DOHH2 (cell line): ENCODE measurements around the gene OARD1.

Source experiments
- H3F3A ChIP-seq: fragments of 200-600 bp; sonication (generic), shearing (Covaris generic); 2 replicates; pipeline ENCODE4 v1.6.0; 2016; ENCODE audit warnings: antibody characterized with exemption, mild to moderate bottlenecking; ENCODE audit not compliant: control insufficient read depth, insufficient read depth
- H3K27ac ChIP-seq: fragments of 200-600 bp; sonication (generic); 2 replicates; pipeline ENCODE4 v1.5.1; 2014; ENCODE audit warnings: low read depth, mild to moderate bottlenecking, low read length, moderate library complexity
- H3K27me3 ChIP-seq: fragments of 200-600 bp; sonication (generic); 2 replicates; pipeline ENCODE4 v1.6.1; 2014; ENCODE audit warnings: mild to moderate bottlenecking, low read length, mixed read lengths; ENCODE audit not compliant: control insufficient read depth
- H3K36me3 ChIP-seq: fragments of 200-600 bp; sonication (generic); 2 replicates; pipeline ENCODE4 v1.6.1; 2014; ENCODE audit warnings: mild to moderate bottlenecking, low read length, moderate library complexity, mixed read lengths; ENCODE audit not compliant: control insufficient read depth
- H3K4me1 ChIP-seq: fragments of 200-600 bp; sonication (generic); 2 replicates; pipeline ENCODE4 v1.6.1; 2014; ENCODE audit warnings: mild to moderate bottlenecking, low read length, mixed read lengths; ENCODE audit not compliant: control insufficient read depth
- H3K4me2 ChIP-seq: fragments of 200-600 bp; sonication (generic); 2 replicates; pipeline ENCODE4 v1.6.0; 2014; ENCODE audit warnings: mild to moderate bottlenecking, low read length, moderate library complexity
- H3K4me3 ChIP-seq: fragments of 200-600 bp; sonication (generic); 2 replicates; pipeline ENCODE4 v1.5.1; 2014; ENCODE audit warnings: mild to moderate bottlenecking, low read length, mixed read lengths
- H3K79me2 ChIP-seq: fragments of 200-600 bp; sonication (generic); 2 replicates; pipeline ENCODE4 v1.6.1; 2014; ENCODE audit warnings: mild to moderate bottlenecking, low read length, mixed read lengths; ENCODE audit not compliant: control insufficient read depth
- H3K9me2 ChIP-seq: fragments of 200-600 bp; sonication (generic); replicated peaks from 2 replicates; pipeline ENCODE4 v1.6.1; 2014; ENCODE audit warnings: mild to moderate bottlenecking, low read length, mixed read lengths; ENCODE audit not compliant: control insufficient read depth
- H3K9me3 ChIP-seq: fragments of 200-600 bp; sonication (generic); 2 replicates; pipeline ENCODE4 v1.6.1; 2014; ENCODE audit warnings: antibody characterized with exemption, low read length, mixed read lengths; ENCODE audit not compliant: control insufficient read depth, insufficient read depth
- H4K20me1 ChIP-seq: fragments of 200-600 bp; sonication (generic); 2 replicates; pipeline ENCODE4 v1.6.0; 2014; ENCODE audit warnings: low read depth, mild to moderate bottlenecking, antibody characterized with exemption, low read length, moderate library complexity; ENCODE audit not compliant: control insufficient read depth, insufficient read depth
- EZH2phosphoT487 ChIP-seq: fragments of 200-600 bp; sonication (generic); IDR thresholded peaks from 2 replicates; pipeline ENCODE4 v1.6.1; 2017; ENCODE audit warnings: borderline replicate concordance, mild to moderate bottlenecking, antibody characterized with exemption, low read length, moderate library complexity, mixed read lengths
- TF ChIP-seq, protein P1 (sequence below): fragments of 200-600 bp; sonication (generic); IDR thresholded peaks from one replicate; pipeline ENCODE4 v1.5.1; 2014; ENCODE audit warnings: antibody characterized with exemption, mild to moderate bottlenecking, low read depth, low read length; ENCODE audit not compliant: poor library complexity, severe bottlenecking

OARD1 gene

DNA sequence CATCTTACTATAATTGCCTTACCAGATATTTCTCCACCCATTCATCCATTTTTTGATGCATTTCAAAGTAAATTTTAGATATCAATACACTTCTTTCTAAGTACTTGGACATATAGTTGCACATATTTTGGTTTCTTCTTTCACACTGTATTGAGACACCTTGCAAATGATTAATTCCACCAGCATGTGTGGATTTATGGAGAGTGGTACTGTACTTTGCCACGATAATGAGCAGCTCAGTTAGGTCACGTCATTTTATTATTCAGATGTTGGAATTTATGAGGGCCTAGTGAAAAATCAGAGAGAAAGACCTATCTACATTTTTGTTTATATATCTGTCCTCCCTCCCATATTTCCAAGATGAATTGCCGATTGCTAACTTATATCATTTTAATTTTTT lies 5.9 kb upstream of the OARD1 start:
- H3K27me3 ChIP-seq, result no peaks in the 10 kb centered on the region
- H3K36me3 ChIP-seq, result peaks cover 89% of the 10 kb centered on the region
- TF ChIP-seq EZH2phosphoT487, result no peak
- TF ChIP-seq, protein P1, sequence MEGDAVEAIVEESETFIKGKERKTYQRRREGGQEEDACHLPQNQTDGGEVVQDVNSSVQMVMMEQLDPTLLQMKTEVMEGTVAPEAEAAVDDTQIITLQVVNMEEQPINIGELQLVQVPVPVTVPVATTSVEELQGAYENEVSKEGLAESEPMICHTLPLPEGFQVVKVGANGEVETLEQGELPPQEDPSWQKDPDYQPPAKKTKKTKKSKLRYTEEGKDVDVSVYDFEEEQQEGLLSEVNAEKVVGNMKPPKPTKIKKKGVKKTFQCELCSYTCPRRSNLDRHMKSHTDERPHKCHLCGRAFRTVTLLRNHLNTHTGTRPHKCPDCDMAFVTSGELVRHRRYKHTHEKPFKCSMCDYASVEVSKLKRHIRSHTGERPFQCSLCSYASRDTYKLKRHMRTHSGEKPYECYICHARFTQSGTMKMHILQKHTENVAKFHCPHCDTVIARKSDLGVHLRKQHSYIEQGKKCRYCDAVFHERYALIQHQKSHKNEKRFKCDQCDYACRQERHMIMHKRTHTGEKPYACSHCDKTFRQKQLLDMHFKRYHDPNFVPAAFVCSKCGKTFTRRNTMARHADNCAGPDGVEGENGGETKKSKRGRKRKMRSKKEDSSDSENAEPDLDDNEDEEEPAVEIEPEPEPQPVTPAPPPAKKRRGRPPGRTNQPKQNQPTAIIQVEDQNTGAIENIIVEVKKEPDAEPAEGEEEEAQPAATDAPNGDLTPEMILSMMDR, result no peak
- no peak overlapping the region for H3K4me2 ChIP-seq
- H3K4me3 ChIP-seq, result no peak overlapping the region
- no peaks in the 10 kb centered on the region for H3K9me3 ChIP-seq
- H3K27ac ChIP-seq, result no peak overlapping the region
- peaks cover 63% of the 10 kb centered on the region for H3K4me1 ChIP-seq
- peaks cover 98% of the 10 kb centered on the region for H3K79me2 ChIP-seq
- peaks cover 8% of the 10 kb centered on the region for H4K20me1 ChIP-seq
- peaks cover 9% of the 10 kb centered on the region for H3F3A ChIP-seq
- H3K9me2 ChIP-seq, result no peaks in the 10 kb centered on the region

DNA sequence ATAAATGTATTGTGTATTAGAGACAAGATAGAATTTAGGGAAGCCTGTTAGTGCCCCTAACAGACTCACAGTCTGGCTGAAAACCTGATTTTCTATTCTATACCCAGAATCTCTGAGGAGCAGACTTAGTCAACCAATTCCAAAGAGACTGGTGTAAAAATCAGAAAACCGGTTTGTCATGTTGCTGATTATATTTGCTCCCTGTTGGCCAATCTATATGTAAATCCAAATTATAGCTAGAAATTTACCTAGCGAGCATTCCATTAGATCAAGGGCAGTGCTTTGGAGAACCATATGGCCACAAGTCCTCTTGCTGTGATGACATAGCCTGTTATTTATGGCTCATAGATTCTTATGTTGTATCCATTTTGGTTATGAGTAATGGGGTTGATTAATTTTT lies 5.4 kb upstream of the OARD1 start:
- Histone ChIP-seq H3K27me3 (no peaks in the 10 kb centered on the region), H3K4me2 (no peak overlapping the region), H3K4me1 (peaks cover 63% of the 10 kb centered on the region), H3F3A (peaks cover 9% of the 10 kb centered on the region), H3K79me2 (peaks cover 93% of the 10 kb centered on the region), H4K20me1 (peaks cover 8% of the 10 kb centered on the region), H3K9me3 (no peaks in the 10 kb centered on the region), H3K27ac (no peak overlapping the region), H3K9me2 (no peaks in the 10 kb centered on the region), H3K4me3 (no peak overlapping the region), H3K36me3 (peaks cover 83% of the 10 kb centered on the region)
- no peak for TF ChIP-seq EZH2phosphoT487
- TF ChIP-seq, protein P1, result no peak

DNA sequence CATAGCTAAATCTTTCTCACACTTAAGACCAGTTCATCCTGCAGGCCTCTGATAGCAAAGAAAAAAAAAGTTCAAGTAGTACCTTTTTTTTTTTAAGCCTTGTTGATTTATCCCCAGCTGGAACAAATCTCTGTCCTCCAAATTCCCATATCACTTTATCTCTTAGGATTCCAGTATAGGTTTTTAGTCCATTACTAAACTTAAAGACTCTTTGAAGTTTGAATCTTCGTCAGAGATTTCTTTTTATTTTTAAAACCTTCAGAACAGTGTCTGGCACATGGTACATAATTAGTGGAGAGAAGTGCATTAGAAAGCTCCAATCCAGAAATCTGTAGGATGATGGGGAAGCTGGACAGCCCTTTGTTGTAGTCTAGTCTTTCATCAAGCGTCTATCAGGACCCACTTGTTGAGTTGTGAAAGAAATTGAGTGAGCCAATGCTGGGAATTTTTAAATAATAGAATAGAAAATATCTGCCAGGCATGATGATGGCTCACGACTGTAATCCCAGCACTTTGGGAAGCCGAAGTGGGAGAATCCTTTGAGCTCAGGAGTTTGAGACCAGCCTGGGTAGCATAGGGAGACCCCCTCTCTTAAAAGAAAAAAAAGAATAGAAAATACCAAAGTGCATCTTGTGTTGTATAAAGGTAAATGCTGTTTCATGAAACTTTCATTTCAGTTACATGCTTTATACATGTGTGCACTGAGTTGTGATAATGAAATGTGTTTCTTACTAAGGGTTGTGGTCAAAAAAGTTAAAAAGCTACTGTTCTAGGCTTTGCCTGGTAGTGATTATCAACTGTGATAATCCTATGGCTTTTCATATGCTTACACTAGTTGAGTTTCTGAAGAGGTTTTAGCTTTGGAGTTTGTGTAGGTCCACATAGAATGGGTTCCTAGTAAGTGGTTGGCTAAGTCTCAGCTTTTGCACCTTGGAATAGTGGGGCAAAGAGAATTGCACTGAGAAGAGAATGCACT lies 3.8 kb upstream of the OARD1 start:
- Histone ChIP-seq H3K9me2 (no peaks in the 10 kb centered on the region), H3K27ac (peak overlapping the region; percentile 94; the same call in 1 of the 2 replicates), H3F3A (peaks cover 11% of the 10 kb centered on the region), H3K79me2 (peaks cover 86% of the 10 kb centered on the region), H3K4me1 (peaks cover 65% of the 10 kb centered on the region), H3K36me3 (peaks cover 72% of the 10 kb centered on the region), H3K9me3 (no peaks in the 10 kb centered on the region), H3K4me3 (peak overlapping the region; percentile 93), H3K4me2 (peak overlapping the region; percentile 99), H4K20me1 (peaks cover 8% of the 10 kb centered on the region), H3K27me3 (no peaks in the 10 kb centered on the region)
- TF ChIP-seq EZH2phosphoT487, result no peak
- TF ChIP-seq, protein P1, result no peak
